Right atrium auricular region (tissue), 2 donors: ENCODE results near the gene DDIT4. TPM values are rescaled to one million over a fixed set of nuclear protein-coding genes. Genes with fewer than 3 reads are reported as not detected.
"Not testable (repeated sequence)": the region's sequence is repeated elsewhere in the genome, so short reads cannot be mapped to it uniquely, and the experiment has no call there.

Source experiments
- DNase-seq: peaks from one replicate; pipeline ENCODE4 v3.0.0-alpha.2; 2019; ENCODE audit warnings: low spot score
- H3K27ac ChIP-seq, 2 donors: fragments of 200-600 bp; sonication (generic); 1 replicate in 1 of 2; 2 replicates in 1 of 2; pipeline ENCODE4 v1.5.1; 2016 to 2019
- H3K27me3 ChIP-seq, 2 donors: fragments of 200-600 bp; sonication (generic); one replicate each; pipeline versions ENCODE4 v1.5.1 to v1.6.0; 2017 to 2019
- H3K36me3 ChIP-seq: fragments of 200-600 bp; sonication (generic); one replicate; pipeline ENCODE4 v1.5.1; 2016
- H3K4me1 ChIP-seq, 2 donors: fragments of 200-600 bp; sonication (generic); one replicate each; pipeline versions ENCODE4 v1.5.1 to v1.6.0; 2017 to 2019
- H3K4me3 ChIP-seq, 2 donors: fragments of 200-600 bp; sonication (generic); 1 replicate in 1 of 2; 2 replicates in 1 of 2; pipeline ENCODE4 v1.5.1; 2017 to 2019; ENCODE audit warnings: mild to moderate bottlenecking in 1 of 2, moderate library complexity in 1 of 2
- H3K9me3 ChIP-seq, 2 donors: fragments of 200-600 bp; sonication (generic); one replicate each; pipeline ENCODE4 v1.5.1; 2019
- total RNA-seq, 2 donors: library from RNA; depleted of rRNA; stranded (reverse); fragments of >200 nt; gene quantifications; one replicate each; pipeline ENCODE4 v1.1.0, GENCODE V29; 2016
- TF ChIP-seq, protein P1 (sequence below), 2 donors: fragments of 200-600 bp; sonication (generic); IDR thresholded peaks; one replicate each; pipeline ENCODE4 v1.5.1; 2019; ENCODE audit warnings: antibody characterized with exemption in 2 of 2

Gene DDIT4
- total RNA-seq, 2 donors from 2014 or later = 100 to 136 TPM

DNA sequence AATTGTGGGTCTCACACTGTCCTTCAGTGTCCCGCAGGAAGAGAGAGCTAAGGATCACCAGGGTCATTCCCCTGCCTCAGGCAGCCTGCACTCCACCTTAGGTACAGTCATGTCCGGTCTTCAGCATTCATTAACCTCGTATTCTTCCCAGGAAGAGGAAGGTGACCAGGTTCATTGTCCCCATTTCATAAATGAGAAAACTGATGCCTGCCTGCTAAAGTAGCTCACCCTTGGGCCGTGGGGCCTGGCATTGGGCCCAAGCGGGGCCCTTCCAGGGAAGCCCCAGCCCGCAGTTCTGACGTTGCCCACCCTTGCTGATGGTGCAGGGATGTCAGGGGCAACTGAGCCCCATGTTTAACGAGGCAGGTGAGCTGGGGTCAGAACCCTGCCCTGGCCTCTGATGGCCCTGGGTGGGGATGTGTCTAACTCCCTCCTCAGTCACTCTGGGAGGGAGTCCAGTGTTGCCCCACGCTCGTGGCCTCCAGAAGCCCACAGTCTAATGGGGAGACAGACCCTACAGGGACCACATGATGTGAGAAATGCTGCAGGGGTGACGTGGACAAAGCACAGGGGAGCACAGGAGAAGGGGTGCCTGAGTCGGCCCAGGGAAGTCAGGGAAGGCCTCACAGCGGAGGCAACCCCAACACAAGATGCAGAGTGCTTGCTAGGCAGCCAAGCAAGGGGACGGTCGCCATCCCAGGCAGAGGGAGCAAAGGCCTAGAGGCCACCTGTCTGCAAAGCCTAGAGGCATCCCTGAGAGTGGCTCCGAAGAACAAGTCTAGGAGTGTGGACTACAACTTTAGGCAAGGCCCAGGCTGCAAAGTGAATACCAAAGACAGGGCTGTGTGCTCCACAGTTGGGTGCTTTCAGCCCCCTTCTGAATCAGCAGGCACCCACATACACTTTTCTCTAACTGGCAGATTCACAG lies 25.1 kb downstream of the DDIT4 start:
- Histone ChIP-seq H3K27me3 (no peaks in the 10 kb centered on the region), H3K9me3 (no peaks in the 10 kb centered on the region), H3K36me3 (no peaks in the 10 kb centered on the region), H3K4me3 (no peak overlapping the region), H3K27ac (peak overlapping the region; percentile 92 to 97), H3K4me1 (peaks cover 0 to 17% of the 10 kb centered on the region in 2 donors)
- DNase-seq = no peak
- TF ChIP-seq, protein P1, sequence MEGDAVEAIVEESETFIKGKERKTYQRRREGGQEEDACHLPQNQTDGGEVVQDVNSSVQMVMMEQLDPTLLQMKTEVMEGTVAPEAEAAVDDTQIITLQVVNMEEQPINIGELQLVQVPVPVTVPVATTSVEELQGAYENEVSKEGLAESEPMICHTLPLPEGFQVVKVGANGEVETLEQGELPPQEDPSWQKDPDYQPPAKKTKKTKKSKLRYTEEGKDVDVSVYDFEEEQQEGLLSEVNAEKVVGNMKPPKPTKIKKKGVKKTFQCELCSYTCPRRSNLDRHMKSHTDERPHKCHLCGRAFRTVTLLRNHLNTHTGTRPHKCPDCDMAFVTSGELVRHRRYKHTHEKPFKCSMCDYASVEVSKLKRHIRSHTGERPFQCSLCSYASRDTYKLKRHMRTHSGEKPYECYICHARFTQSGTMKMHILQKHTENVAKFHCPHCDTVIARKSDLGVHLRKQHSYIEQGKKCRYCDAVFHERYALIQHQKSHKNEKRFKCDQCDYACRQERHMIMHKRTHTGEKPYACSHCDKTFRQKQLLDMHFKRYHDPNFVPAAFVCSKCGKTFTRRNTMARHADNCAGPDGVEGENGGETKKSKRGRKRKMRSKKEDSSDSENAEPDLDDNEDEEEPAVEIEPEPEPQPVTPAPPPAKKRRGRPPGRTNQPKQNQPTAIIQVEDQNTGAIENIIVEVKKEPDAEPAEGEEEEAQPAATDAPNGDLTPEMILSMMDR (IDR thresholded peaks at IDR 0.05) = no peak

DNA sequence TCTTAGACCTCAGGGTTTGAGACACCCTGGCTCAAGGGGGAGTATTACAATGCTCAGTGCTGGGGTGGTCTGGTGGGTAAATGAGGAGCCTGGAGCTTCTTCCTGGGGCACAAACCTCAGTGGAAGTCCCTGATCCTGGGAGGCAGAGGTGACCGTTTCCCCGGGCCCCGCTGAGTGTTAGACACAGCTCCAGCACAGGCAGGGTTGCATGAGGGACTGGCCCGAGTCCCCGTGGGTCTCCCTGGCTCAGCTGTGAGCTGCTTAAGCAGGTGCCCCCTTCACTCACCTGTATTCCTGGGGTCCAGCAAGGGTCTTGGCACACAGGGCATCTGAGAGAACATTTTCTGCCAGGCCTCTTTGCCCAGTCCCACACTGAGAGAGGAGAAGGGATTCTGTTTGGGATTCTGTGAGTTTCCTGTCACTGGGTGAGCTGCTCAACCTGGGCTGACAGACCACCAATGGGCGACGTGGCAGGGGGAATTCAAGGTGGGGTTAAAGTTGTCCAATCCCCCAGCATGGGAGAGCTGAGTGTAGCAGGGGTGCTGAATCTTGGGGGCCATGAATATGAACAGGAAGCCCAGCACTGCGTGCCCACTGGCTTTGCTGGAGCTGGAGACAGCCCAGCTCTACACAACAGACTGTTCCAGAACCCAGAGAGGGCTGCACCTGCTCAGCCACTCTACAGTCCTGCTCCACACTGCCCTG lies 29.9 kb downstream of the DDIT4 start:
- Histone ChIP-seq H3K4me3 (no peak overlapping the region), H3K27me3 (no peaks in the 10 kb centered on the region), H3K9me3 (no peaks in the 10 kb centered on the region), H3K4me1 (peaks cover 0 to 37% of the 10 kb centered on the region in 2 donors), H3K27ac (no peak overlapping the region), H3K36me3 (no peaks in the 10 kb centered on the region)
- TF ChIP-seq, protein P1 (IDR thresholded peaks at IDR 0.05) = no peak
- no peak for DNase-seq

DNA sequence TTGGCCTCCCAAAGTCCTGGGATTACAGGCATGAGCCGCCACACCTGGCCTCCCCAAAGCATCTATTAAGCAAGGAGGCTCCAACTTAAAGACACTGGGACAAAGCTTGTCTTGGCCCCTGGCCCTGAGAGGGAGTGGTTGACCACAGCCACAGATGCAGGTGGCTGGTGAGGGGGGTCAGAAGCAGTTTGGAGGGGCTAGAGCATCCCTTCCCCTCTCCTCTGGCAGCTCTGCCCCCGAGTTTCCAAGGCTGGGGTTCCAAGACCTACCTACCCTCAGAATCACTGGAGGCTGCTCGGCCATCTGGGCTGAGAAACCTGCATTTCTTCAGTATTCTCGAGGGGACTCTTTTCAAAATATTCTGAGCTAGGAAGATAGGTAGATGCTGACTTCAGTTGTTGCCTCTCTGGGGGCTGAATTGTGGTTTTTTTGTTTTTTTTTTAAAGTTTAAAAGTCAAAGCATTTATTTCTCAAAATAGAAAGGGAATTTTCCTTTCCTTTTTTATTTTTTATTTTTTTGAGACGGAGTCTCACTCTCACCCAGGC lies 32.6 kb downstream of the DDIT4 start:
- no peak overlapping the region for H3K4me3 ChIP-seq
- peaks cover 0 to 61% of the 10 kb centered on the region in 2 donors for H3K4me1 ChIP-seq
- TF ChIP-seq, protein P1 (IDR thresholded peaks at IDR 0.05) = no peak
- DNase-seq = no peak
- H3K27me3 ChIP-seq = no peaks in the 10 kb centered on the region
- no peaks in the 10 kb centered on the region for H3K36me3 ChIP-seq
- peak overlapping the region; percentile 84 to 87 for H3K27ac ChIP-seq
- no peaks in the 10 kb centered on the region for H3K9me3 ChIP-seq

DNA sequence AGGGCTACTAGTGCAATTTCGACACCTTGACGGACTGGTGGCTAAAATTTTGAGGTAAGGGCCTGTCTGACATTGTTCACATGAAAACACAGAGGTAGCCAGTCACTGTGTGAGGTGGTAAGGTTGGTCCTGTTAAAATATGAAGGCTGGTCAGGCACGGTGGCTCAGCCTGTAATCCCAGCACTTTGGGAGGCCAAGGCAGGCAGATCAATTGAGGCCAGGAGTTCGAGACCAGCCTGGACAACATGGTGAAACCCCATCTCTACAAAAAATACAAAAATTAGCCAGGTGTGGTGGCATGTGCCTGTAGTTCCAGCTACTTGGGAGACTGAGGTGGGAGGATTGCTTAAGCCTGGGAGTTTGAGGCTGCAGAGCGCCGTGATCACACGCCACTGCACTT lies 34.0 kb downstream of the DDIT4 start:
- not testable (repeated sequence) for H3K27me3 ChIP-seq, H3K36me3 ChIP-seq, H3K4me3 ChIP-seq, H3K9me3 ChIP-seq, DNase-seq
- H3K4me1 ChIP-seq = peaks cover 0 to 61% of the 10 kb centered on the region in 2 donors
- peak overlapping the region; percentile 84 to 87 for H3K27ac ChIP-seq

DNA sequence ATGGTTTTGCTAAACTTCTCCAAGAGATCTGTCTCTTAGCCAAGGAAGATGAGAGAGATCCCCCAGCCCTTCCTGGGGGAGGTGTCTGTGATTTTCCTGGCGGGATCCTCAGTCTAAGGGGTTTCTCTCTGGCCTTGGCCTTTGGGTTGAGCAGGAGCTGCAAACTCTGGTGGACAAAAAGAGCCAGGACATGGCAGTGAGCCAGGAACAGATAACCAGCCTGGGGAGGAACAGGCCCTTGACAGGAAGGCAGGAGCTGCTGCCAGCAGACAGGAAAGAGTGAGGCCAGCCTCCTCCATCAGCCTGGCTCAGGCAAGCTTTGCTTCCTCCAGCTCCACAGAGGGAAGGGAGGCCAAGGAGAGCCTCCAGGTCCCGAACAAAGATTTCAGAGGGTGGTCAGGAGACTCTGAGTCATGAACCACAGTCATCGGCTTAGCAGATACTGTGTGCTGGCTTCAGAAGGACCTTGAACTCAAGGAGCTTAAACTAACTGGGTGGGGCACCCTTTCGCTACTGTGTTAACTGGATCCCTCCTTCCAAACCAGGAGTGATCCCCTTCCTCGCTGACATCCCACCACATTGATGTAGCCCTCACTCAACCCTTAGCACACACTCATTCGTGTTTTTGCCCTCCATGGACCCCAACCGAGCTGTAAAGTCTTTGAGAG lies 34.7 kb downstream of the DDIT4 start:
- Histone ChIP-seq H3K27me3 (no peaks in the 10 kb centered on the region), H3K27ac (peak overlapping the region; percentile 84 to 87), H3K4me3 (no peak overlapping the region), H3K4me1 (peaks cover 0 to 61% of the 10 kb centered on the region in 2 donors), H3K9me3 (no peaks in the 10 kb centered on the region), H3K36me3 (no peaks in the 10 kb centered on the region)
- DNase-seq = peak; percentile 83
- TF ChIP-seq, protein P1 (IDR thresholded peaks at IDR 0.05) = no peak
